GM19099 (cell line): Measurements from ENCODE around the gene RNFT2.

Experiments used
- POLR2A ChIP-seq: IDR thresholded peaks from 3 replicates; pipeline ENCODE4 v1.6.1; 2011; ENCODE audit warnings: low read depth; ENCODE audit not compliant: insufficient read length; ENCODE audit errors: extremely low read depth

RNFT2 gene

GRCh38 chr12:116719731-116720528 is 18.2 kb upstream of the RNFT2 start:
- TF ChIP-seq POLR2A = no peak

DNA sequence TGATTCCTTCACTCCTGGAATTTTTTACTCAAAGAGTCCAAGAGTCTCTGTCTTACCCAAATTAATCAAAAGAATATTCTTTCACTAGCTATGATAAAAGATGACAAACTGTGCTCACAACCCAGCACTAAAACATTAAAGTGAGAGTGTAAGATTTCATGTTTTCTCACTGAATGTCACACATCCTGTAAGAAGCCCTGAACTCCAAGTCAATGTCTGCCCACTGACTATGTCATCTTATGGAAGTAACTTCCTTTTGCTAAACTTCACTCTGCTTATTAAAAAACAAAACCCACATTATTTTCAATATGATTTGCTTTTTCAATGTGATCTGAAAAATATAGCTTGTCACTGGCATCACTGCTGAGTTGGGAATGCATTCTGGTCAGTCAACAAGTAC is 15.9 kb upstream of the RNFT2 start:
- TF ChIP-seq POLR2A = no peak

- no peak for TF ChIP-seq POLR2A
Observed at GRCh38 chr12:116726694-116727093, 11.4 kb upstream of the RNFT2 start.

- TF ChIP-seq POLR2A = no peak
Observed at GRCh38 chr12:116727261-116727660, 10.9 kb upstream of the RNFT2 start.

DNA sequence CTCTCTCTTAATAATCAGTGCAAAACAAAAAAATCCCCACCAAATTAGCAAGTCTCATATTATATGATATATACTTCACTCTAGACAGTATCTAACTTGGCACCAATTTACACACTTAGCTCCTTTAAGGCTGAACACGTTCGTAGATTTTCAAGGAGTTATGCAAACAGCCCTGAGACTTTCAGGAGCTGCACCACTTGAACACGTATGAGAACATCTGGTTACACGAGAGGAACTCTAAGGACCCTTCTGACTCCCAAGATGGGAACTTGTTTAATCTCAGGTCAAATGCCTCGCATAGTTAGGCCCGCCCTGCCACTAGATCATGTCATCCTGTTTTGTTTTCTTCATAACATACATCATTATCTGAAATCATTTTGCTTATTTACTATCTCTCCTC is 10.2 kb upstream of the RNFT2 start:
- no peak for TF ChIP-seq POLR2A

DNA sequence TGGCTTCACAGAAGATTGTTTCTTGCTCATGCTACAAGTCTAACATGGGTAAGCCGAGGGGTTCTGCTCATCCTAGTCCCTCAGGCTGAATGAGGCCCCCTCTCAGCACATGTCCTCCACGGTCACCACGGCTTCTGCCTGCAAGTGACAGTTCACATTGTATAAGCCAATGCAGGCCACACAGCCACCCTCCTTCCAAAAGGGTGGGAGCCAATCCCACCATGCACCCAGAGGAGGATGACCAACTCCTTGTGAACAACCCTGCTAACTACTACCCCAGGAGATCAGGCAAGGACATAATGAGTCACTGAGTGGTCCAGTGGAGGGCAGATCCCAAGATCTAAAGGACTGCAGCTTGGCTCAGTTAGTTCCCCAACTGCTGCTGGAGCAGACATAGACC is 6.3 kb upstream of the RNFT2 start:
- no peak for TF ChIP-seq POLR2A

- no peak for TF ChIP-seq POLR2A
Observed at GRCh38 chr12:116734156-116734768, 3.9 kb upstream of the RNFT2 start.

DNA sequence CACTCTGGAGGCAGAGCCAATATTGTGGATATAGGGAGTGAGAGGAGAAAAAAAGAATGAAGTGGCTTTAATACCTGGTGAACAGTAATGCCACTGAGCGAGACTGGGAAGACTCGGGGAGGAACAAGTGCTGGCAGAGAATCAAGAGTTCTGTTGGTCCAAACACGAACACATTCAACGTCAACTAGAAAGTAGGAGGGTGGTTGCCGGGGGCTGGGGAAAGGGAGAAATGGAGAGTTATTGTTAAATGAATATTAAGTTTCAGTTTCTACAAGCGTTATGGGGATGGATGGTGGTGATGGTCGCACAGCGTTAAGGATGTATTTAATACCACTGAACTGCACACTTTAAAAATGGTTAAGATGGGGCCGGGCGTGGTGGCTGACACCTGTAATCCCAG is 3.0 kb upstream of the RNFT2 start:
- no peak for TF ChIP-seq POLR2A

DNA sequence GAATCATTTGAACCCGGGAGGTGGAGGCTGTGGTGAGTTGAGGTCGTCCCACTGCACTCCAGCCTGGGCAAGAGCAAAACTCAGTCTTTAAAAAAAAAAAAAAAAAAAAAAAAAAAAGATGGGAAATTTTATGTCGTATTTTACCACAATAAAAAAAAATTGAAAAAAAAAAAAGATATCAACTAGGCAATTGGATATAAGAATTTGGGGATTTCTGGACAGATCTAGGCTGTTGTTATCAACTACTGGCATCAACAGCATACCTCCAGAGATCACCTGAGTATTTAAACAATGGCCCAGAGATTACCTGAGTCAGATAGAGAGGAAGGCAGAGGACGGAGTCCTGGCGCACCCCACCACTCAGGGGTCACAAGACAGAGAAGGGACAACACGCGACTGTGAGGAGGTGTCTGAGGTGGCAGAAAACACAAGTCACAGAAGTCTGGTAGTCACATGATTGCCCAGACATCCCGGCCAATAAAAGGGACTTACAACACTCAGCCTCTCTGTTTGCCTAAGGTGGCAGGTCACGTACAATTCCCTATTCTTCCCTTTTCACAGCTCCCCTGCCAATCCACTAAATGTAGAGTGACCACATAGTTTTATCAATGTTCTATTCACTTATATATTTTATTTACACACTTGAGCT is 2.0 kb upstream of the RNFT2 start:
- no peak for TF ChIP-seq POLR2A

GRCh38 chr12:116736962-116737773 is 947 bp upstream of the RNFT2 start:
- TF ChIP-seq POLR2A = no peak

DNA sequence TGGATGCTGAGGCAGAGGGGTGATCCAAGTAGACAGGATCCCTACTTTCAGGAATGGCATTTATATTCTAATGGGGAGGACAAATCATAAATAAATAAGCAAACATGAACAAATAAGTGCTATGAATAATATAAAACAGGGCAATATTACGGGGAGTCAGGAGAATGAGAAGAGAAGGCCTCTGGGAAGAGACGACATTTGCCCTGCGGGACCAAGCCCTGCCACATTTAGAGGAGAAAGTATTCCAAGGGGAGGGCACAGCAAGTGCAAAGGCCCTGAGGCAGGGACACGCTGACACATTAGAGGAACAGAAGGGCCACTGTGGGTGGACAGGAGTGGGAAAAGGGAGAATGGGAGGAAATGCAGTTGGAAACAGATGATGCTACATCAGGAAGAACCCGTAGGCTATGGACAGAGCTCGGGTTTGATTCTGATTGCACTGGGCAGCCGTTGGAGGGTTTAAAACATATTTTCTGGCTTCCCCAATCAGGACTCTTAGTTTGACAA is 1.3 kb downstream of the RNFT2 start:
- no peak for TF ChIP-seq POLR2A

DNA sequence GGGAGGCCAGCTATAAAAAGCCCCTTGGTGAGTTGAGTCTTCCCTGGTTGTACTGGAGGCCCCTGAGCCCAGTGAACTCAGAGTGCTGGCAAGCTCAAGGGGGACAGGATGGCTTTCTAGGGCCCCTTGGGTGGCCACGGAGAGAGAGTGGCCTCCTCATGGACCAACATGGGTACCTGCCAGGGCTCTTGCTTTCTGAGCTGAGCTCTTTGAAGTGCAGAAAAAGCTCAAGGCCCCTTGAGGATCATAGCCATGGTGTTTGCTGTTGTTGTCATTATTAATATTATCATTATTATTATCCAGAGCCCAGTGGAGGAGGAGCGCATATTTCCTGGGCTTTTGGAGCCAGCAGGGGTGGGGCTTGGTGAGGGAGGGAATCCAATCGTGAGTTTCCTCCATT is 6.7 kb downstream of the RNFT2 start:
- no peak for TF ChIP-seq POLR2A

DNA sequence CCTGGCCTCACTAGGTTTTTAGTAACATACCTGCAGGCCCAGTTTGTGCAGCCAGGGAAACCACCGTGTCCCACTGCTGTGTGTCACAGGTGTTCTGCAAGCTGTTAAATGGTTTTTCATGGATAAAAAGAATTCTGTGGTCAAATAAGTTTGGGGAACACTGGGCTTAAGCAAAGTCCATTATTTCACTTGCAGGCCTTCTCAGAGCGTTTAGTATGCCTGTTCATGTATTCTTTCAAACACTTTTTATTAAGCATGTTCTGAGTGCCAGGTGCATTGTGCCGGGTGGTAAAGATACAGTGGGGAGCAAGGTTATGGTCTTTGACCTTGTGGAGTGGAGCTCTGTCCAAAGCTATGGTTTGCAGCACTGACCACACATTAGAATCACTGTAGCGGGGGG is 7.4 kb downstream of the RNFT2 start:
- no peak for TF ChIP-seq POLR2A

DNA sequence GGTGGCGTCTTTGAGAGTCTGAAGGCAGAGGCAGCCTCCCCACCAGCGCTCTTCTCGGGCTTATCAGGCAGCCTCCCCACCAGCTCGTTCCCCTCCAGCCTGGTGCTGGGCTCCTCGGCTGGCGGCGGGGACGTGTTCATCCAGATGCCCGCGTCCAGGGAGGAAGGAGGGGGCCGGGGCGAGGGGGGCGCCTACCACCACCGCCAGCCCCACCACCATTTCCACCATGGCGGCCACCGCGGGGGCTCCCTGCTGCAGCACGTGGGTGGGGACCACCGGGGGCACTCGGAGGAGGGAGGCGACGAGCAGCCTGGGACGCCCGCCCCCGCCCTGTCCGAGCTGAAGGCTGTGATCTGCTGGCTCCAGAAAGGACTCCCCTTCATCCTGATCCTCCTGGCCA is 11.8 kb downstream of the RNFT2 start:
- no peak for TF ChIP-seq POLR2A

- TF ChIP-seq POLR2A = no peak
Observed at GRCh38 chr12:116750298-116750697, 12.2 kb downstream of the RNFT2 start.
